Activated CD8-positive, alpha-beta T cell treated with anti-CD3 and anti-CD28 coated beads, Interleukin-2, amount 10 ng/mL, durations not matched to agents 7 days and 5 days (primary cell): ENCODE measurements around the gene PLAAT1. TPM values are rescaled to one million over a fixed set of nuclear protein-coding genes. Genes with fewer than 3 reads are reported as not detected.

ENCODE experiments used
- ATAC-seq: fragments of 150-1000 bp; cut with Tn5 transposase; one replicate; pipeline ENCODE4 v1.10.0; 2021; ENCODE audit warnings: moderate library complexity
- CTCF ChIA-PET: fragments of 350-600 bp; sonication (Branson Sonifier 250); formaldehyde crosslinking; loops from one replicate; lab custom pipeline; 2021; ENCODE audit warnings: antibody characterized with exemption; lab: Charles Lee
- POLR2A ChIA-PET: fragments of 350-600 bp; sonication (Branson Sonifier 250); formaldehyde crosslinking; loops from one replicate; lab custom pipeline; 2021; ENCODE audit warnings: antibody characterized with exemption; lab: Charles Lee
- DNase-seq: peaks from one replicate; pipeline ENCODE4 v3.0.0-alpha.2; 2020
- H3K27ac Mint-ChIP-seq: one replicate; pipeline ENCODE4 v1.8.0; 2021; ENCODE audit warnings: mild to moderate bottlenecking, mixed read lengths
- H3K27me3 Mint-ChIP-seq: one replicate; pipeline ENCODE4 v1.8.0; 2021; ENCODE audit warnings: low read depth, mixed read lengths
- H3K36me3 Mint-ChIP-seq: one replicate; pipeline ENCODE4 v1.8.0; 2021; ENCODE audit warnings: low read depth, mixed read lengths
- H3K4me1 Mint-ChIP-seq: one replicate; pipeline ENCODE4 v1.8.0; 2021; ENCODE audit warnings: low read depth, mixed read lengths
- H3K4me3 Mint-ChIP-seq: one replicate; pipeline ENCODE4 v1.8.0; 2021; ENCODE audit warnings: mild to moderate bottlenecking, mixed read lengths
- H3K9me3 Mint-ChIP-seq: one replicate; pipeline ENCODE4 v1.8.0; 2022; ENCODE audit warnings: mixed read lengths; ENCODE audit not compliant: insufficient read depth
- total RNA-seq, 2 experiments: library from RNA; stranded (reverse); gene quantifications; one replicate each; pipeline ENCODE4 v1.2.3, GENCODE V29; 2021

The PLAAT1 gene
- not detected for total RNA-seq

DNA sequence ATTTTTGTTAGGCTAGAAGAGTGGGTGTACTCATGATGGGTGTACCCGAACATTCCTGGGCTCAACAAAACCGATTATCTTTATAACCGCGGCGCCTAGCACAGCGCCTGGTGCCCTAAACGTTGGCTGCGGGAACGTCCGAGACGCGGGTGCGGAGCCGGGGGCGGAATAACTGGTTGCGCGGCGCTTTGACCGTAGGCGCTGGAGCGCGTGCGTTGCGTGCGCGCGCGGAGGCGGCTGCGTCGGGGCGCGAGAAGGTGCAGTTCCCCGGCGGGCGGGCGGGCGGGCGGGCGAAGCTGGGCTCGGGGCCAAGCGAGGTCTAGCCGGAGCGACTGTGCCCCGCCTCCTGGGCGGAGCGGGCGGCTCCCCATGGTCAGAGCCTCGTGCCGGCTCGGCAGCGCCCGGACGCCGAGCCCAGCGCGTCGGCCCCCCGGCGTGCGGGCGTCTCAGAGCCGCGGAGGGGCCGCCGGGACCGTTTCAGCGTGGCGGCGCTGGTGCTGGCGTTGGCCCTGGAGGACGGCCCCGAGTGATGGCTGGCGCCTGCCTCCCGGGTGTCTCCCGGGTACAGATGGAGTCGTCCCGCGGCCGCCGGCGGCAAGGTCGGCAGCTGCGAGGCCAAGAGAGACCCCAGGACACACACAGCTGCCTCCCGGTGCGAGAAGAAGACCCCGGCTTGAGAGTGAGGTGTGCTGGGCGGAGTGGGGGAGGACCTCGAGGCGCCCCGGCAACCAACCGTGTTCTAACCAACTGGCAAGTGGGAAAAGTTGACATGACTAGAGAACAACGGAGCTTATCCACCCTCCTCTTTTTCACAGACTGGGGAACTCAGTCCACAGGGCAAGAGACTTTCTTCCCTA lies at the start of gene PLAAT1:
PLAAT1 (plus strand) TSS at position 373 of the 857 bp plus-strand sequence. CDS start 14,429 bp downstream, outside the sequence.
- ChIA-PET CTCF (no interaction called here), POLR2A (interaction anchor here (0.7 kb wide), 1 partner anchor 283 kb away, joined by 3 read pairs; no protein-coding TSS in a partner anchor)
- H3K27me3 Mint-ChIP-seq, result peaks cover 29% of the 10 kb centered on the region
- H3K27ac Mint-ChIP-seq, result no peak within 1 kb of the TSS
- no peak for DNase-seq
- H3K4me1 Mint-ChIP-seq, result no peaks in the 10 kb centered on the region
- H3K9me3 Mint-ChIP-seq, result no peaks in the 10 kb centered on the region
- H3K36me3 Mint-ChIP-seq, result no peaks in the 10 kb centered on the region
- ATAC-seq, result peak; percentile 63
- H3K4me3 Mint-ChIP-seq, result peak within 1 kb of the TSS; percentile 38

DNA sequence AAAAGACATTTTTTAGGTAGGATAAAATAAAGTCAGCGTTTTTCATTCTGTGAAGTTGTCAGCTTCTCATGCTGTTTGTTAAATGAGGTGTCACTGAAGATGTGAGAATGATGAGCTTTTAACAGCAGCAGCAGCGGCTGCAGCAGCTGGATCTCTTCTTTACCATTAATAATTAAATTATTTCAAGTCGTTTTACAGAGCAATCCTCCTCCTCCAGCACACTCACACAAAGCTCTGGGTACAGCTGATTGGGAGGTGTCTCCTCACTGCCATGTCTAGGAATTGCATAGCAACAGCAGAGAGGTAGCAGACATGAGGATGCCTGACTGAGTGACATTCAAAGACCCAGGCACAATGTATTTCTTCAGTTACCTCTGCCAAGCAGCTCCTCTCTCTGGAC lies 46.7 kb upstream of the PLAAT1 start:
- ChIA-PET CTCF (interaction anchor here (1.1 kb wide), 1 partner anchor 377 kb away, joined by 3 read pairs; no protein-coding TSS in a partner anchor), POLR2A (no interaction called here)
- Mint-ChIP-seq H3K4me1 (no peaks in the 10 kb centered on the region), H3K27ac (no peak overlapping the region), H3K36me3 (no peaks in the 10 kb centered on the region), H3K9me3 (no peaks in the 10 kb centered on the region), H3K4me3 (no peak overlapping the region), H3K27me3 (no peaks in the 10 kb centered on the region)
- ATAC-seq, result no peak
- DNase-seq, result no peak

DNA sequence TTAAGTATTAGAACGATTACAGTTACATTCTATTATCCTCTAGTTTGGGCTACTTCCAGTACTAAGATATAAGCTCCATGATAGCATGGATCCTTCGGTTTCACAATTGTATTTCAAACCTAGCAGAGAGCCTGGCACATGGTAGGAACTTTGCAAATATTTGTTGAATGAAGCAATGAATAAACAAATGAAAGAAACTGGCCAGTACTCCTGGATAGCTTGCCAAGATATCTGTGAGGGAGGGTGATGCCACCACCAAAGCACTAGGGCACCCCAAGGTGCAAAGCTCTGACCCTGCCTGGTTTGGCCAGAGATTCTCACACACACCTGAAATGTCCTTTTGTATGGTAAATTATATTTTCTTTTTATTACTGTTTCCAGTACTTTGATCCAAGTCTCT lies 44.3 kb upstream of the PLAAT1 start:
- ChIA-PET CTCF (no interaction called here), POLR2A (no interaction called here)
- ATAC-seq (no peak), DNase-seq (no peak)
- Mint-ChIP-seq H3K36me3 (no peaks in the 10 kb centered on the region), H3K27me3 (no peaks in the 10 kb centered on the region), H3K4me1 (no peaks in the 10 kb centered on the region), H3K27ac (no peak overlapping the region), H3K4me3 (no peak overlapping the region), H3K9me3 (no peaks in the 10 kb centered on the region)

DNA sequence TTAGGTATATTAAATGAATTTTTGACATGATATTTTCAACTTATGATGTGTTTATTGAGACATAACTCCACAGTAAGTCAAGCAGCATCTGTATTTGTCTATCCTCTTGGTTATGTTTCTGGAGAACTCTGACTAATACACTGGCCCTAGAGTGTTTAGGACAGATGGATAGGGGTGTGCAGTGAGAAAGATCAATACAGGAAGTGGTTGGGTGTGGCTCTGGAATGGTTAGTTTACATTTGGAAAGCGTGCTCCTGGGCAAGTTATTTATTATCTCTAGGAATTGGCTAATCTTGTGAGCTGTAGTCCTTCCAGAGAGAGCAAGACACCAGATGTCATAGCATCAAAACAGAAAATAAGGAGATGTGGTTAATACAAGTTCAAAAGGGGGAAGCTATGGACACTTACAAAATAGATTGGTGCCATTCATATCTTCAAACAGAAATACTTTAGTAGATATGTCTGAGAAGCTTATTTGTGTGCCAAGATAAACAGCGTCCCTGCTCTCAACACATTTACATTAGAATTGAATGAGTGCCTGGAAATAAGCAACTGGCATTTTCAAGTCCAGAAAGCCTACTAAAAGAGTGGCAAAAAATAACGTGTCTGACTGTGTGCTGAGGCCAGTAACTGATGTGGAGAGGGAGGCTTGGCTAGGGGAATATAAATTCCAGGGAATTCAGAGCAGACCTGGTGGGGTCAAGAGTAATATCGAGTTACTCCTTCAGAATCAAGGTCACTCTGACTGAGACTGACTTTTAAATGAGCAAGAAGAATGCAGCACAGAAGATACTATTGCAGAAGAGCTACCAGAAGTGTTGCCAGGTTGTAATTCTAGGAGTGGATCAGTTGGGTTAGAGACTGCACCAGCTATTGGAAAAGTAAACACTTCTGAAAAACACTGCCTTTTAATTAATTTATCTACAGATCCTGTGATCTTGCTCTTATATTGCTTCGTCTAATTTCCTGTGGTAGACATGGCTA lies 33.4 kb upstream of the PLAAT1 start:
- CTCF ChIA-PET, result no interaction called here
- Mint-ChIP-seq H3K4me1 (no peaks in the 10 kb centered on the region), H3K36me3 (no peaks in the 10 kb centered on the region), H3K27me3 (no peaks in the 10 kb centered on the region), H3K9me3 (no peaks in the 10 kb centered on the region), H3K4me3 (no peak overlapping the region), H3K27ac (no peak overlapping the region)
- POLR2A ChIA-PET, result no interaction called here
- no peak for DNase-seq
- ATAC-seq, result no peak

DNA sequence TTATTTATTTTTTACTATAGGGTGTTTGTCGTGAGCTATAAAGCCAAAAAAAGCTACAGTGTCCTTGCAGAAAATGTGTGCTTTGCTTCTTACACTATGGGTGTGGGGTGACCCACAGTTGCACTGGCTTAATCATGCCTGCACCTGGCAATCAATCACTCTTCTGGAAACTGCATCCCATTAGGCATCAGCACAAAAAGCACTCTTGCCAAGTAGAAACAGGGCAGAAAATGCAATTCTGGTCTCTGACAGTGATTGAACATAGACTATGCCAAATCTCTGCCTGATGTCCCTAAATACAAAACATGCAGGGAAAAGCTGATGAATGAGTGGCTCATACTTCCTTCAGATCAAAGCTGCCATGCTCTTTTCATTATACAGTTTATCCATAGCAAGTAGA lies 30.4 kb upstream of the PLAAT1 start:
- POLR2A ChIA-PET, result no interaction called here
- no peak for ATAC-seq
- no peaks in the 10 kb centered on the region for H3K36me3 Mint-ChIP-seq
- no peaks in the 10 kb centered on the region for H3K9me3 Mint-ChIP-seq
- H3K27me3 Mint-ChIP-seq, result no peaks in the 10 kb centered on the region
- H3K4me1 Mint-ChIP-seq, result no peaks in the 10 kb centered on the region
- CTCF ChIA-PET, result no interaction called here
- no peak overlapping the region for H3K4me3 Mint-ChIP-seq
- no peak for DNase-seq
- no peak overlapping the region for H3K27ac Mint-ChIP-seq

DNA sequence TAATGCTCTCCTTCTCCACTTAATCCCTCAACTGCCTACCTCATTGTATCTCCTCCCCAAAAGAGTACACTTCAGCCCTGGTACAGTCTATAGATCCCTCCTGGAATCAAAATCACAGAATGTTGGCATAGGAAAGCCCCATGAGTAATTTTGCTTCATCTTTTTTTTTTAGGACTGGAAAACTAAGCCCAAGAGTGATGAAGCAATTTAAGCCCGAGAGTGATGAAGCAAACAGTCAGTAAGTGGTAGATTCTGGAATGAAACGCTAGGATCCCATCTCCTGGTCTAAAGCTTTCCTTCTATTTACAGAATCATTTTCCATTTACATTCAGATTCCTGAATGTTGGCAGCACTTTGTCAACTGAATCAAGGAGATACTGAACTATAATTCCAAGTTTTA lies 29.8 kb upstream of the PLAAT1 start:
- no peaks in the 10 kb centered on the region for H3K4me1 Mint-ChIP-seq
- DNase-seq, result no peak
- no peaks in the 10 kb centered on the region for H3K9me3 Mint-ChIP-seq
- no peaks in the 10 kb centered on the region for H3K36me3 Mint-ChIP-seq
- CTCF ChIA-PET, result no interaction called here
- H3K27me3 Mint-ChIP-seq, result no peaks in the 10 kb centered on the region
- H3K27ac Mint-ChIP-seq, result no peak overlapping the region
- POLR2A ChIA-PET, result no interaction called here
- no peak overlapping the region for H3K4me3 Mint-ChIP-seq
- no peak for ATAC-seq

DNA sequence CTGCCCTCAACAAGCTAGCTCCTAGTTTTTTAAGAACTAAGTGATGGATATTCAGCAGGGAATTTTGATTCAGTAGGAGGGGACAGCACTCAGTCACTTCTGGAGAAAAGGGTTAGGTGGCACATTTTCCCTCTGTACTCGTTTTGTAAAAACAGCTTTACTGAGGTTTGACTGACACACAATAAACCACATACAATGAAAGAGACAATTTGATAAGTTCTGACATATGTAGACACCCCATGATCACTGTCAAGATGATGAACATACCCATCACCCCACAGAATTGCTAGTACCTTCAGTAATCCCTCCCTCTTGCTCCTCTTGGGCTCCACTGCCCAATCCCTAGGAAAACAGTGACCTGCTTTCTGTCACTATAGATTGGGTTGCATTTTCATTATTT lies 29.0 kb upstream of the PLAAT1 start:
- ChIA-PET POLR2A (no interaction called here), CTCF (no interaction called here)
- no peaks in the 10 kb centered on the region for H3K27me3 Mint-ChIP-seq
- H3K36me3 Mint-ChIP-seq, result no peaks in the 10 kb centered on the region
- H3K27ac Mint-ChIP-seq, result no peak overlapping the region
- no peak overlapping the region for H3K4me3 Mint-ChIP-seq
- no peaks in the 10 kb centered on the region for H3K4me1 Mint-ChIP-seq
- no peaks in the 10 kb centered on the region for H3K9me3 Mint-ChIP-seq
- ATAC-seq, result no peak
- no peak for DNase-seq

DNA sequence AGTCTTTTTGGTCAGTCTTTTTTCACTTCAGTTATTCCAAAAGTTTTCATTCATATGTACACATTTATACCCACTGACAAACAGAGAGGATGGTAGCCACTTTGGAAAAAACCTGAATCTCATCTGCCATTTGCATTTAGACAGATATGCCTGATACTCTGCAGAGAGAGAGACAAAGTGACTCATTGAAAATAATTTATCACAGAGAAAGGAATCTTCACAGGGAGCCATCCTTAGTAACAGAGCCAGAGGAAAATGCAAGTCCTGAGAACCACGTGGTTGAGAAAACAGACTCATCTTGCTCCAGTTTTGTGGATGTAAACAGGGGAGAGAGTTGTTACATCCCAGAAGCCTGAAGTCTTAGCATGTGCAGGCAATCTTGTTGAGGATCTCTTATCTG lies 28.2 kb upstream of the PLAAT1 start:
- no peaks in the 10 kb centered on the region for H3K36me3 Mint-ChIP-seq
- no peaks in the 10 kb centered on the region for H3K9me3 Mint-ChIP-seq
- no peaks in the 10 kb centered on the region for H3K27me3 Mint-ChIP-seq
- ChIA-PET POLR2A (no interaction called here), CTCF (no interaction called here)
- no peak for ATAC-seq
- no peak overlapping the region for H3K4me3 Mint-ChIP-seq
- H3K4me1 Mint-ChIP-seq, result no peaks in the 10 kb centered on the region
- no peak overlapping the region for H3K27ac Mint-ChIP-seq
- no peak for DNase-seq

DNA sequence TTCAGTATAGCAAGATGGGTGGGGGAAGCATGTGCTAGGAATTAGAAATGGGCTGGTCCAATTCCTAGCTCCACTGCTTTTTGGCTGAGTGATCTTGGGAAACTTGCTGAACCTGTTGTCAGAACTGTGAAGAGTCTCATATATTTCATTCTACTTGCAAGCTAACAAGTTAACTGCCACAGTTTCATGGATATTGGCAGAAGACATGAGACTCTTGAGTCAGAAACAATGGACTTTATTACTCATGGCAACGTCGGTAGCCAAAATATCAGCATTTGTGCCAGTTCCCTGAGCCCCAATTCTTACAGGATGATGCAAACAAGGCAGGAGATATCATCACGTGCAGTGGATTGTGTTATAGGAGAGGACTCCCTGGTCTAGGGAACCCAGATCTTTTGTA lies 26.6 kb upstream of the PLAAT1 start:
- no peaks in the 10 kb centered on the region for H3K4me1 Mint-ChIP-seq
- H3K36me3 Mint-ChIP-seq, result no peaks in the 10 kb centered on the region
- no peaks in the 10 kb centered on the region for H3K9me3 Mint-ChIP-seq
- H3K4me3 Mint-ChIP-seq, result no peak overlapping the region
- no peaks in the 10 kb centered on the region for H3K27me3 Mint-ChIP-seq
- ChIA-PET POLR2A (no interaction called here), CTCF (no interaction called here)
- no peak for DNase-seq
- no peak for ATAC-seq
- no peak overlapping the region for H3K27ac Mint-ChIP-seq

DNA sequence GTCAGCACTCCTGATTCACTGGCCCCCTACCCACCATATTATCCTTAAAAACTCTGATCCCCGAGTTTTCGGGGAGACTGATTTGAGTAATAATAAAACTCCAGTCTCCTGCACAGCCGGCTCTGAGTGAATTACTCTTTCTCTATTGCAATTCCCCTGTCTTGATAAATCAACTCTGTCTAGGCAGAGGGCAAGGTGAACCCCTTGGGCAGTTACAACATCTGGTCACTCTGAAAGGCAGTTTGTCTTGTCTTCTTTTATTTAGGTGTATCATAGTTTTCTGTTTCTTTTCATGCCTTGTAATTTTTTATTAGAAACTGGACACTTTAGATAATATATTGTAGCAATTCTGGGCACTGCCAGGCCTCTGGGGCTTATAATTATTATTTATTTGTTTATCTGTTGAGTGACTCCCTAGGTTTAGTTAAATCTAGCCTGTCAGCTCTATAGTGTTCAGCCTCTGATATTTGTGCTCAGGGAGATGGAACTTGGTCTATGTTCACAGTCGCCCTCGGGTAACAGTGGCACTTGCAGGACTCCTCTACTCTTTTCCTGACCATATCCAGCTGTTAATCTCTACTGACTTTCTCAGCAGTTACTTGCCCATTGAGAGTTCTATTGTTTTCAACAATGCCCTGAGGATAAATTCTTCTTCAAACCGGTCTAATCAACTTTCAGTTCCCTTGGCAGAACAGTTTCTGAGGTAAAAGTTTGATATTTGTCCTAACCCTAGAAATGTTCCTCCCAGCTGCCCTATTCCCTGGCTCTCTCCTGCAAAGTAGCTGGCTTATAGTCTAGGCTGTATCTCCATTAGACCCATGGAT lies 15.5 kb upstream of the PLAAT1 start:
- H3K4me3 Mint-ChIP-seq, result no peak overlapping the region
- DNase-seq (no peak), ATAC-seq (no peak)
- CTCF ChIA-PET, result no interaction called here
- H3K27me3 Mint-ChIP-seq, result peaks cover 4% of the 10 kb centered on the region
- no peaks in the 10 kb centered on the region for H3K4me1 Mint-ChIP-seq
- no peaks in the 10 kb centered on the region for H3K36me3 Mint-ChIP-seq
- H3K27ac Mint-ChIP-seq, result no peak overlapping the region
- POLR2A ChIA-PET, result no interaction called here
- no peaks in the 10 kb centered on the region for H3K9me3 Mint-ChIP-seq

DNA sequence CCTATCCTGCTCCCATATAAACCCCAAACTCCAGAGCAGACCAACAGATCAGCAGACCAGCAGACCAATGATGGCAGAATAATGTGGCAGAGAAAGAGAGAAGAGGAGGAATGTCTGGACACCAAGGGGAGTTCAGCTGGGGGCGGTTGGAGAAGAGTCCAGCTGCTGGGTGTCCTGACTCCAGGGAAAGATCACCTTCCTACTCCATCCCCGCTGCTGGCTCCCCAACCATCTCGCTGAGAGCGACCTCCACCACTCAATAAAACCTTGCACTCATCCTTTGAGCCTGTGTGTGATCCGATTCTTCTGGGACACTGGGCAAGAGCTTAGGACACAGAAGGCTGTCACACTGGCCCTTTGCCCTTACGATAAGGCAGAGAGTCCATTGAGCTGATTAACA lies 12.8 kb upstream of the PLAAT1 start:
- ATAC-seq (no peak), DNase-seq (no peak)
- Mint-ChIP-seq H3K27ac (no peak overlapping the region), H3K4me1 (no peaks in the 10 kb centered on the region), H3K36me3 (no peaks in the 10 kb centered on the region), H3K4me3 (no peak overlapping the region), H3K9me3 (no peaks in the 10 kb centered on the region), H3K27me3 (no peaks in the 10 kb centered on the region)
- ChIA-PET POLR2A (no interaction called here), CTCF (no interaction called here)
